B cell (primary cell): Measurements from ENCODE around the gene HOXB8.

Source experiments
- CTCF ChIP-seq: fragments of 200-600 bp; IDR thresholded peaks from one replicate; pipeline ENCODE4 v1.8.0; 2022; ENCODE audit warnings: antibody characterized with exemption, mild to moderate bottlenecking
- EZH2 ChIP-seq: IDR thresholded peaks from 2 replicates; pipeline ENCODE4 v1.6.1; 2012; ENCODE audit warnings: borderline replicate concordance, low read depth, mild to moderate bottlenecking, moderate library complexity, low read length; ENCODE audit not compliant: insufficient read depth, poor library complexity, severe bottlenecking

GRCh38 chr17:48563867-48564187 lies 51.3 kb downstream of the HOXB8 start:
- TF ChIP-seq CTCF (no peak), EZH2 (no peak)
